ENCODE results near the gene LGALS3BP.
"Not testable (repeated sequence)": the region's sequence is repeated elsewhere in the genome, so short reads cannot be mapped to it uniquely, and the experiment has no call there.

The LGALS3BP gene, protein sequence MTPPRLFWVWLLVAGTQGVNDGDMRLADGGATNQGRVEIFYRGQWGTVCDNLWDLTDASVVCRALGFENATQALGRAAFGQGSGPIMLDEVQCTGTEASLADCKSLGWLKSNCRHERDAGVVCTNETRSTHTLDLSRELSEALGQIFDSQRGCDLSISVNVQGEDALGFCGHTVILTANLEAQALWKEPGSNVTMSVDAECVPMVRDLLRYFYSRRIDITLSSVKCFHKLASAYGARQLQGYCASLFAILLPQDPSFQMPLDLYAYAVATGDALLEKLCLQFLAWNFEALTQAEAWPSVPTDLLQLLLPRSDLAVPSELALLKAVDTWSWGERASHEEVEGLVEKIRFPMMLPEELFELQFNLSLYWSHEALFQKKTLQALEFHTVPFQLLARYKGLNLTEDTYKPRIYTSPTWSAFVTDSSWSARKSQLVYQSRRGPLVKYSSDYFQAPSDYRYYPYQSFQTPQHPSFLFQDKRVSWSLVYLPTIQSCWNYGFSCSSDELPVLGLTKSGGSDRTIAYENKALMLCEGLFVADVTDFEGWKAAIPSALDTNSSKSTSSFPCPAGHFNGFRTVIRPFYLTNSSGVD

DNA sequence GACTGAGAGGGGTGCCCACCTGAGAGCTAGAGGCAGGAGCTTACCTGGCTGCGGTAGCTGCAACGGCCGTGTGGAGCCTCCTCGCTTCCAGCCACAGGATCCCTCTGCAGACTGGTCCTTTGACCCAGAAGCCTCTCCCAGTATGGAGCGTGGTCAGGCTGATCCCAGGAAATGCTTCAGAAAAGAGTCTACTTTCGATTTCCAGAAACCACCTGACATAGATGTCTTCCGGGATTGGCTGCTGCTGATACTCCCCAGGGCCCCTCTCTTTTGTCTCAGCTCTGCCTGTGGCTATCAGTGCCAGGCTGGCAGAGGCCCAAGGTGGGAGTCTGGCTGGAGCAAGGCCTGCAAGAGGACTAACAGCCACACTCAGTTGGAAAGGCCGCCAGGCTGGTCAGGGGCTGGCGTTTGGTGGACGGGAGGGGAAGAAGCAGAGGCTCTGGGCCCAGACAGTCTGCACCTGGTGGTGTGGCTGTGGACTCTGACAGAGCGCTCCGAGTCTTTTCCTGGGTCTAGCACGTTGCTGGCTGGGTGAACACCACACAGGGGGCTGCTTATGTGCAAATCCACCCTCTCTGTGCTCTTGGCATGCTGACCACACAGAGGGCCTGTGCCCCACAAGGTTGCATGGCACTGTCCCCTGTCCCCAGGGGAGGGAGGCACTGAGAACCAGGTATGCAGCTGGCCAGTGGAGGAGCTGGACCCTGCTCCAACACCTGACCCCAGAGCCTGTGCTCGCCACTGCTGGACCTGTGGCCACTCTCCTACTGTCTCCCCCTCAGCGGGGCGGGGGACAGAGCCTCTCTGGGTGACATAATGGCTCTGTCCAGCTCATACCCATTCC is at the start of gene LGALS3BP:
TSS of gene LGALS3BP (minus strand) at position 144 of the 844 bp plus-strand sequence. CDS start 2,732 bp downstream, outside the sequence.
- DNase-seq (ENCODE audit: low read depth), result no peak

DNA sequence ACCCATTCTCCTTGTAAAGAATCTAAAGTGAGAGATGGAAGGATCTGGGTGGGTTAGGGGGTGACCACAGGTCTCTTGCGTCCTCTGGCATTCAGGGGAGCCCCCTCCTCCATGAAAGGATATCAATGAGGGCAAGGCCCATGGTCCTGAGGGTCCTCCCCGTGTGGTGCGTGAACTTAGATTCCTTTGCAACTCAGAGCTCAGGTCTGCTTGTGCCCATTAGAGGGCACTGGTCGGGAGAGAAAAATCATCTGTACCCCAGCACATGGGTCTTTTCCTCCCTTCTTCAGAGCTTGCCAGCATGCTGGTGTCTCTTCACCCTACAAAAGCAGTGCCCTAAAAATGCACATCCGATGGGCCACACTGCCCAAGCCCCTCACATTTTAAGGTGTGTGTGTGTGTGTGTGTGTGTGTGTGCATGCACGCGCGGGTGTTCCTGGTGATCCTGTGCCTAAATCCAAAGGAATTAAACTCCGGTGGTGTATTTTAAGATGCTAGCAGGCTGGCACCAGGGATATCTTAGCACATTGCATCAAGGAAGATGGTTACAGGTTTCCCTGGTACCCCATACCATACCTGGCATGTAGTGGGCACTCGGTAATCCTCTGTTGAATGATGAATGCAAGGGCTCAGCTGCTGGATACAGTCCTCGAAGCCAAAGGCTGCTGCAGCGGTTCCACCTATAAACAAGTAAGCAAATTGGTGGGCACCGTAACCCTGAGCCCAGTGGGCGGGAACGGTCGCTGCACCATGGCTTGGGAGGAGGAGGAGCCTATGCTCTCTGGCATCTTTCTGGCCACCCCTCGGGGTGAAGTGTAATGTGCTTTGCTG is 49.0 kb upstream of the LGALS3BP start:
- DNase-seq (ENCODE audit: low read depth), result no peak

DNA sequence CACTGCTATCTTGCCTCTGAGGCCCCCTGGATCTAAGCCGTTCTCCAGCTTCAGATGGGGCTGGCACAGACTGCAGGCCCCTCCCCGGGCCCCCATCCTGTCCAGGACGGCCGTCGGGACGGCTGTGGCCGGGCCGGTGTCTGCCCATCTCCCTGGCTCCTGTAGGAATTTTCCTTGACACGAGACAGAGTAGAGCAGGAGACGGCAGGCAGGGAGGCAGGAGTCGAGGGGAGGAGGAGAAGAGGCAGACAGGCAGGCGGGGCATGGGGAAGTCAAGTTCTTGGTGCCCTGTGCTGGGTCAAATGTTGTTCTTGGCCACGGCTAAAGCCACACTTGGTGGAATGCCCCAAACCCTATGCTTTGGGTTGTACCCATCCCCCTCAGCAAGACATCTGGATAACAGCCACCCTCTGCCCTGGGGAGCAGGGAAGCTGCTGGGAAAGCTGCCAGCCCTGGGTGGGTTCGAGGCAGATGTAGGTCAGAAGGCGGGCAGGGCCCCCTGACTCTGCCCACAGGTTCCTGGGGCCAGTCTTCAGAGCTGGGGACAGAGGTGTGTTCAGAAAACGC is 48.3 kb upstream of the LGALS3BP start:
- DNase-seq (ENCODE audit: low read depth), result no peak

DNA sequence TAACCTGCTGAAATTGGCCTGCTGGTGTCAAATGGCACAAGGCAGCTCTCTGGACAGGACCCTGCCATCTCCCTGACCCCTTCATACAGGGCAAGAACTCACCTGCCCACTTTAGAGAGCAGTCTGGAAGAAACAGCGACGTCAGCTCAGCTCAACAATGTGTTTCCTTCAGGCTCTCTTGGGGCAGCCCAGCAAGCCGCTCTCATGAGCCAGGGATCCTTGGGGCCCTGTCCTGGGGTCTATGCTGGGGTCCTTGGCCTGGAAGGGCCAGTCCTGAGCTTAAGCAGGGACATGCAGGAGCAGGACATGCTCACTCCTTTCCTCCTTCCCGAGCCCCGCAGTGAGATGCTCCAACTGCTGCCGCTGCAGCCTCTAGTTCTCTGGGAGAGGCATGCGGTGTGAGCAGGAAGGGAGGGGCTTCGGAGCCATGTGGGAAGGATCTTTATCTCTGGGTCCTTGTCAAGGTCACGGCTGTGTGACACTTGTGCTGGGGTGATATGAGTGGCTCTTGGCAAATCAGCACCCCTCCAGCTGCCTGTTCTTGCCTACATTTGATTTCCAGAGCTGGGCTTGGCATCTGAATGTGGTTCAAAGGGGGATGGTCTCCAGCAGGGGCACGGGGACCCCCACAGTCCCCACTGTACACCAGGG is 47.7 kb upstream of the LGALS3BP start:
- DNase-seq (ENCODE audit: low read depth), result no peak

DNA sequence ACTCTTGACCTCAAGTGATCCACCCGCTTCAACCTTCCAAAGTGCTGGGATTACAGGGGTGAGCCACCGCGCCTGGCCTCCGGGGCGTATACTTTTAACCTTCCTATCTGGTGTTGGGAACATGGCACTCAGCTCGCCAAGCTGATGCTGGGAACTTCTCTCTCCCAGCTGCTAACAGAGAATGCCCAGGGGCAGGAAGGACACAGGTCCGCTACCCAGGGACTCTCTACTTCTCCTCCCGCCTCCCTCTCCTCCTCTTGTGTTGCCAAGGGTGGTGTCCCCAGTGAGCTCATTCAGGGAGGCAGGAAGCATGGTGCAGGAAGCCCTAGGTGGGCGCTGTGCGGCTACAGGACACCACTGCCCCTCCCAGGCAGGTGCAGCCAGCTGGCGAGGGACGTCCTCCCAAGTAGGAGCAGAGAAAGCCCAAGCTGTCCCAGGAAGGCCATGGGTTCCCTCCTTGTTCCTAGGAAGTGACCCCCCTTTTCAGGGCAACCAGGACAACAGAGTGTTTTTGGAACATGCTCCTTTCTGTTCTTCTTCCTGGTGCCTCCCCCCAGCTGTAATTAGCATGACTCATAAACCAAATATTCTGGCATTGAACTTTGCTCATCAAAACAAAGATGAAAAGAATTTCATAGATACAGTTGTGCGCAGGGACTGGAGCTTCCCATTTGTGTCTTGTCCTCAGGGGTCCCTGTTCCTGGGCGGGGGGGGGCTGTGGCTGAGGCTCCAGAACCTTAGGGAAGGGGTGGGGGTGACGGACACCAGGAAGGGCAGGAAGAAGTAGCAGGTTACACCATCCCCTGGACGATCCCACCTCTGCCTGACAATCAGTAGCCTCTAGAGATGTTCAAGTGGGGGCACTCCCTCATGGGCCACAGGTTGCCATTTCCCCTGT is 46.9 kb upstream of the LGALS3BP start:
- no peak for DNase-seq (ENCODE audit: low read depth)

DNA sequence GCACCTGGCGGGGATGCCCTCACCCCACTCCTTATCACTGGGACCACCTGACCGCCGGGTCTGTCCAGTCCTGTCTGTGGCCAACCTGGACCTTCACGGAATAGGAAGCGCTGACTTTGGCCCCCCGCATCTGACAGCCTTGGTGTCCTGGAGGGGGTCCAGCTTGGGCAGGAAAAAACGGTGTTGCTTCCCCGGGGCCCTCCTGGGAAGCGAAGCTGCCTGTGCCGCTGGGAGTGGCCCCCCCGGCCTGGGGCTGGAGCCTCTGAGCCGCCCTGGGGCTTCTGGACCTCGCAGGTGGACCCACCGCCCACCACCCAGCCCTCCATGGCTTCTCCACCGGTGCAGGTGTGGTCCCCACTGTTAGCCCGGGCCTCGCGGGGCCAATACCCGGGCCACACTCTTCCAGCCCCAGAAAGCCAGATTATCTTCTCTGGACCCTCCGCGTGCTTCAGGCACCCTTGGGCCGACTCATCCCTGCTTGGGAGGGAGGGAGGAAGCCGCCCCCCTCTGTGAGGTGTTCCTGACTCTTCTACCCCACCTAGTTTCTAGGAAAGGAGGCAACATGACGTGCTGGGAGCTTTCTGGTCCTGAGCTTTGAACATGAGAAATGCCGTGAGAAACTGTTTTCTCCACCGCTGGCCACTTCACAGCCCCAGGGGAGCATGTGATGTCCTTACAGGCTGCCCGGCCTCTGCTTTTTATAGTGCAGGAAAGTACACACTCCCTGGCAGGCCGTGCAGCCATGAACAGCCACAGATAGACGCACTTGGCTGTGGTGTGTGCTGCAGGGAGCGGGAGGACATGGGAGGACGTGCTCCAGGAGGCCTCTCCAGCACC is 45.4 kb upstream of the LGALS3BP start:
- DNase-seq (ENCODE audit: low read depth), result no peak

DNA sequence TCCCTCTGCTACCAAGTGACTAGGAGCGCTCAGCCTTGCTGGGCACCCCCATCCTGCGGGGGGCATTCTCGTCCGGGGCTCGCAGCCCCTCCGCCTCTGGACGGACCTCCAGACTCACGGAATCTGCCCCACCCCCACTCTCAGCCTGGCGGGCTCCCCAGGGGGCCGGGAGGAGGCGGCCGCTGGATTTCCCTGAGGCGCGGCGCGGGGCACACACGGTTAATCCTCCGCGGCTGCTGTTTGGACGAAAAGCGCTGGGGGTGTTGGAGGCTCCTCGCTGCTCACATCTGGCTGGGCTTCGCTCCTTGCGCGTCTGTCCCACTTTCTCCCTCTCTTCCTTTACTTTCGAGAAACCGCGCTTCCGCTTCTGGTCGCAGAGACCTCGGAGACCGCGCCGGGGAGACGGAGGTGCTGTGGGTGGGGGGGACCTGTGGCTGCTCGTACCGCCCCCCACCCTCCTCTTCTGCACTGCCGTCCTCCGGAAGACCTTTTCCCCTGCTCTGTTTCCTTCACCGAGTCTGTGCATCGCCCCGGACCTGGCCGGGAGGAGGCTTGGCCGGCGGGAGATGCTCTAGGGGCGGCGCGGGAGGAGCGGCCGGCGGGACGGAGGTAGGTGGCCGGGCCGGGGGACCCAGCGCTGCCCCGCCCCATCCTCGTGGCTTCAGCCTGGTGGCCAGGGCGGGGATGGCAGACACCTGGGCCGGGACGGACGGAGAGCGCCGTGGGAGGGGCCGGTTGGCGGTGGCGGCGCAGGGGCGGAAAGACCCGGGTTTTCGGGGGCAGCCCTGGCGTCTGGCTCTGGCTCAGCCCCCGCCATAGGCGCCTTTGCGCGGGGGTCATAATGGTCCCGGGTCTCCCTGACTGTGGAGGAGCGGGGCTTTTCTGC is 44.4 kb upstream of the LGALS3BP start, which contains the start of gene C1QTNF1:
TSS of gene C1QTNF1 (plus strand) at position 284 of the 886 bp plus-strand sequence. CDS start 19,800 bp downstream, outside the sequence.
- no peak for DNase-seq (ENCODE audit: low read depth)

DNA sequence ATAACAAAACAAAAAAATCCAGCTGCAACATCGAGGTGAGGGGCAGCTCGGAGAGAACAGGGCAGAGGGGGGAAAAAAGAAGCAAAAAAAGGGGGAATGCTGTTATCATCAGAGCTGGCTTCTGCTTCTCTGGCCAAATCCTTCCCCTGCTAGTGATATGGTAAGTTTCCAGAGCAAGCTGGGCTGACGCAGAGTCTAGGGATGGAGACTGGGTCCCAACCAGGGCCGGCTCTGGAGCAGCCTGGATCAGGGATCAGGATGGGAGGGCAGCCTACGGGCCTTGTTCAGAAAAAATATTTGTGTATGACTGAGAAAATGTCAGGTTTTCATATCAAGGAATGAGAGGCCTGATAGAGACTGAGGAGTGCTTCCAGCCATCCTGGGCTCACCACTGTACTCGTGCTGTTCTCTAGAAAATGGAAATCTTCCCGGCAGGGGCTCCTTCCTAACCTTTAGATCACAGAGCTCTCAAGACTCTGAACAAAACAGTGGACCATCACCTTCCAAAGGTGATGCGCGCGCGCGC is 43.5 kb upstream of the LGALS3BP start:
- DNase-seq (ENCODE audit: low read depth), result no peak

DNA sequence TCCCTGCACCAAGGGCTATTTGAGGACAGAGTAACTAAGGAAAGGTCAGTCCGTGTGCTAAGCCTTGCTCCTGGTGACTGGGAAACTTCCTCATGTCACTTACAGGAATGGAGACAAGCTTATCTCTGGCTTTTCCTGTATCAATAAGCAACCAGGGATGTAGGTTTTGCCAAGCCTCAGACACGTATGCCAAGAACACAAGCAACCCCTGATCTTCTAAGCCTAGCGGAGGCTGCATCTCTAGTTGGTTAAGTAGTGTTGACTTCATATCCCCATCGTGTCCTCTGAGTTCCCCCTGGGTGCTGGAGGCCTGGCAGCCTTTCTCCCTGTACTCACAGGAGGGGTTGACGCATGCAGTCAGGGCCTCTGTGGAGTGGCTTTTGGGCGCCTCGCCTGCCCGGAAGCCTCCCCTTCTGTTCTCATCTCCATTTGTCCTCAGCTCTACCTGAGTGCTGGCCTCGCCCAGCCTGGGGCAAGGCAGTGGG is 42.8 kb upstream of the LGALS3BP start:
- DNase-seq (ENCODE audit: low read depth), result no peak

DNA sequence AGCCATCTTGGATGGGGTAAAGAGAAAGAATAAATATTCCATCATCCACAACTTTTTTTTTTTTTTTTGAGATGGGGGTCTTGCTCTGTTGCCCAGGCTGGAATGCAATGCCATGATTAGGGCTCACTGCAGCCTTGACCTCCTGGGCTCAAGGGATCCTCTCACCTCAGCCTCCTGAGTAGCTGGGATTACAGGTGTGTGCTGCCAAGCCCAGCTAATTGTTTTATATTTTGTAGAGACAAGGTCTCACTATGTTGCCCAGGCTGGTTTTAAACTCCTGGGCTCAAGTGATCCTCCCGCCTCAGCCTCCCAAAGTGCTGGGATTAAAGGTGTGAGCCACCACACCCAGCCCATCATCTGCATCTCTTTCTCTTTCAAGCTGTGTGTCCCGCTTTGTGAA is 42.2 kb upstream of the LGALS3BP start:
- DNase-seq (ENCODE audit: low read depth), result not testable (repeated sequence)

DNA sequence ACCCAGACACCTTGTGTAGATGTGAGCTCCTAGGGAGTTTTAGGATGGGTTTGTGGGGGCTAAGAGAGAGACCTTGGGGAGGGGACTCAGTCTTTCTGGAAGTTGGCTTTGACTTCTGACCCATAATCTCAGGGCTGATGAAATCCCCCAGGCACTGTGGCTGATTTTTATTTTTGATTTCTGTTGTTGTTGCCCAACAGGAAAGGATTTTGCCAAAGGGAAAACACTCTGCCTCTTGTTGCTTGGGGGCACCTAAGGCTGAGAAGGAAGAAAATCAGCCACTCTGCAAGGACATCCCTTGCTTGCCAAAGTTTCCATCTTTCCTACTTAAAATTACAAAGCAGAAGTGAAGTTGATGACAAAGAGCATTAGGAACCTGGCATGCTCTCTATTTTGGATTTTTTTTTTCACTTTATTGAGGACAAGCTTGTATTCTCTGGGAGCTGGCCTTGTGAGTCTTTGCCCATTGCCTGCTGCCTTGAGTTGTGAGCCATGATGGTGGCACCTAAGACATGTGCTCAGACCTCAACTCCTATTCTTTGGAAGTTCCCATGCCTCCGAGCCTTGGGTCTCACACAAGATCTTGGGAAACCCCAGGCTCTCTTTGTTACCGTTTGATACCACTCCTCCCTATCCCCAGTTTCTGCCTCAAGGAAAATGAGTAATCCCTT is 41.0 kb upstream of the LGALS3BP start:
- no peak for DNase-seq (ENCODE audit: low read depth)

DNA sequence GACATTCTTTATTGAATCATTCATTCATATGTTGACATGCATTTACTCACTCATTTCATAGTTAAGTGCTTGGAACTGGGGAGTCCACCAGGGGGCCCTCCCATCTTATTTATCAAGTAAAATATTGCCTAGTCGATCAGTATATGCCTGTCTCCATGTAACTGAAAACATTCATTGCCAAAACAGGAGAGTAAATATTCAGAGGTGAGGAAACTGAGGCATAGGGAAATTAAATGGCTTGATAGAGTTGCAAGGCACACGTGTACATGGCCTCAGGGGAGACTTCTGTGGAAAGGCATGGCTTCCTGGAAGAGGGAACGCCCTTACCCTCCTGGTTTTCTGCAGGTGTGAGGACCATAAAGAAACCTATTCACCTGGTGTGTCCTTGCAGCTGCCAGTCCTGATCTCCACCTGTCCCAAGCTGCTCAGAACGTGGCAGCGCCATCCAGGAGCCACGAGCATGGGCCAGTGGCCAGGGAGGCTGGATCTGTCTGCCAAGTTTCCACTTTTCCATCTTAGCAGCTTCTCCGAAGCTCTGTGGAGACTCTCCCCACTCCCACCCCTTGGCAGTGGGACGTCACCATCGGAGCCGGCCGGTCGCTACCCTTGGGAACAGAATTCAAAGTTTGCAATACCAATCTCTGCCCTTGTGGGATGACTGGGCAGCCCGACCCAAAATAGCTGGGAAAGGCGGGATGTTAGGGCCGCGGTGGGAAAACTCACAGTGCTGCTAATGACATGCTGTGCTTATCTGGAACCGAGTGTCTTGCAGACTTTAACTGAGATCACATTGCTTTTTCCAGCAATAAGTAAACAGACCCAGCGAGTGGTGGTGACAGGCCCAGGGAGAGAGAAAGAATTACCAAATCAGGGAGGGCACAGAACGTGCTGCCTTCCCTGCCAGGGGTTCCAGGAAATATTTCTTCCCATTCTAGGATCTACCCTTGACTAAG is 40.2 kb upstream of the LGALS3BP start:
- DNase-seq (ENCODE audit: low read depth), result no peak

DNA sequence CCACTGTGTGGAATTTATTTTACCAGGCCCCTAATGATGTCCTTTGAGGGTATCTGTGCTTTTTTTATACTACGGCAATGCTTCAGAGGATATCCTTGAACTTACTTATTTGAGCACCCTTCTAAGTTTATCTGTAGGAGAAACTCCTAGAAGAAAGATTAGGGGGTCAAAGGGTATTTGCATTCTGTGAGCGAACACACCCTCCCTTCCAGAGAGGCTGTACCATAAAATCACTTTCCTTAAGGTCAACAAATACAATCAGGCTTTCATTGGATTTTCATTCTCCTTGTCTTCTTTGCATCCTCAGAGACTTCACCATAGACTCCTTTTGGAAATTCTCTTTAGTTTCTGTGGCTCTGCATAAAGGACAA is 39.5 kb upstream of the LGALS3BP start:
- no peak for DNase-seq (ENCODE audit: low read depth)

DNA sequence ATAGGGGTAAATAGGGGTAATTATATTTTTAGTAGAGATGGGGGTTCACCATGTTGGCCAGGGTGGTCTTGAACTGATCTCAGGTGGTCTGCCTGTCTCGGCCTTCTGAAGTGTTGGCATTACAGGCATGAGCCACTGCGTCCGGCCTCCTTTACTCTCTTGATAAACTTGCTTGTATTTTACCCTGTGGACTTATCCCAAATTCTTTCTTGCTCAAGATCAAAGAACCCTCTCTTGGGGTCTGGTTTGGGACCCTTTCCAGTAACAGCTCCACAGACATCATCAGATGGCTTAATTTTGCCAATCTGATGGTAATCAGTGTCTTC is 38.6 kb upstream of the LGALS3BP start:
- no peak for DNase-seq (ENCODE audit: low read depth)

DNA sequence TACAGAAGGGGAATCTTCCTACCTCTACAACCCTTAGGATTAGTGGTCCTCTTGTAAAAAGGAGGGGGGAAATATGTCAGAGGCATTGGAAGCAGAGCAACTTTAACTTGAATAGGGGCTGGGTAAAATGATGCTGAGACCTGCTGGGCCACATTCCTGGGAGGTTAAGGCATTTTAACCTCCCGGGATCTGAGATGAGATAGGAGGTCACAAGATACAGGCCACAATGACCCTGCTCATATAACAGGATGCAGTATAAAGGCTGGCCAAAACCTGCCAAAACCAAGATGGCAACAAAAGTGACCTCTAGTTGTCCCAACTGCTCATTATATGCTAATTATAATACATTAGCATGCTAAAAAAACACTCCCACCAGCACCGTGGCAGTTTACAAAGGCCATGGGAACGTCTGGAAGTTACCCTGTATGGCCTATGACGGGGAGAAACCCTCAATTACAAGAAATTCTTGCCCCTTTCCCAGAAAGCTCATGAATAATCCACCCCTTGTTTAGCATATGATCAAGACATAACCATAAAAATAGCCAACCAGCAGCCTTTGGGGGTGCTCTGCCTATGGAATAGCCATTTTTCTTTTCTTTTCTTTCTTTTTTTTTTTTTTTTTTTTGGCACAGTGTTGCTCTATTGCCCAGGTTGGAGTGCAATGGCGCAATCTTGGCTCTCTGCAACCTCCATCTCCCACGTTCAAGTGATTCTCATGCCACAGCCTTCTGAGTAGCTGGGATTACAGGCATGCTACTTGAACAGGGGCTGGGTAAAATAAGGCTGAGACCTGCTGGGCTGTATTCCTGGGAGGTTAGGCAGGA is 38.0 kb upstream of the LGALS3BP start:
- DNase-seq (ENCODE audit: low read depth), result no peak
